BE2C (cell line): Measurements from ENCODE around the gene DUSP22.
"Not testable (repeated sequence)": the region's sequence is repeated elsewhere in the genome, so short reads cannot be mapped to it uniquely, and the experiment has no call there.

Experiments
- DNase-seq: peaks from one replicate; pipeline ENCODE4 v3.0.0-alpha.2; 2020
- H3K27me3 ChIP-seq: fragments of 250-450 bp; sonication (Bioruptor Pico); 2 replicates; pipeline ENCODE4 v1.5.1; 2020; ENCODE audit warnings: mild to moderate bottlenecking
- H3K36me3 ChIP-seq: fragments of 250-450 bp; sonication (Bioruptor Pico); 2 replicates; pipeline ENCODE4 v1.5.1; 2020; ENCODE audit warnings: mild to moderate bottlenecking
- H3K4me1 ChIP-seq: fragments of 250-450 bp; sonication (Bioruptor Pico); 2 replicates; pipeline ENCODE4 v1.5.1; 2020
- H3K4me3 ChIP-seq: 2 replicates; pipeline ENCODE4 v1.5.1; 2011; ENCODE audit warnings: low read depth, low read length
- H3K9me3 ChIP-seq: fragments of 250-450 bp; sonication (Bioruptor Pico); 2 replicates; pipeline ENCODE4 v1.5.1; 2020
- TF ChIP-seq, protein P1 (sequence below): IDR thresholded peaks from 2 replicates; pipeline ENCODE4 v1.5.1; 2012; ENCODE audit warnings: mild to moderate bottlenecking, low read depth, low read length

DUSP22 gene

DNA sequence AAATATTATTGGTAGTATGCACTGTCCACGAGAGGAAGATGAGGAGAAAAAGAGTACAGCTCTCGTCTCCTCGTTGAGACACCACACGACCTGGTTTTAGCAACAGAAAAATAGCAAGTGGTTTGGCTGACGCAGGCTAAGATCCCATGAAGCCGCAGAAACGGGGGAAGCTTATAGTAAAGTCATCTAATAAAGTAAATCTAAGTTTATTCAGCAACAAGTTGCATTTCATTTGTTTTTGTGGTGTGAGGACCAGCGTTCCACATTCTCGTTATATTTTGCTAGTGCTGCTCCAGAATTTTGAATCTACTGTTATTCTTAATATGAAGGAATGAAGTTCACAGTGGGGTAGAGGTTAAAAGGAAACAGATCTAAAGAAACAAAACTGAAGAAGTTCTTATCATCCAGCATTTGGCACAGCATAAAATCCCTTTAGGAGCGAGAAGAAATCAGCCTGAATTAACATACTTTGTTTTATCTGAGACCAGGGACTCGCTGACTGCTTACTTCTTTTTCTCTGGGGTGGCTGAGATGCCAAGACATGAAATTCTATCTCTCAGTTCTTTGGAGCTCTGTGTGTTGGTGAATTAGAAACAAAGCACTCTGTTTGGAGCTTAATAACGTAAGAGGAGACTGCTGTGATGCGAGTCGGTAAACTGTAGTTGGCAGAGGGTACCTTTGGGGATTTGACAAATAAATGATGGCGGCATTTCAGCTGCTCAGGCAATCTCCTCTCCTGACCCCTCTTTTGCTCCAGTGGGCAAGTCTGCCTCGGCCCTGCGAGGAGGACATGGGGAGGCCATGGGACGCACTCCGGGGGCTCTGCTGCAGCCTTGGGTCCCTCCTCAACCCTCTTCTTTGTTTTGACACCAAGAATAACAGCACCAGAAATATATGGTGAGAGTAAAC lies 74.4 kb downstream of the DUSP22 start:
- Histone ChIP-seq H3K27me3 (no peaks in the 10 kb centered on the region), H3K4me1 (no peaks in the 10 kb centered on the region), H3K36me3 (no peaks in the 10 kb centered on the region), H3K4me3 (no peak overlapping the region), H3K9me3 (0 out of 2 replicates have a peak, but pooled peaks cover 4% of the 10 kb centered on the region)
- TF ChIP-seq, protein P1, sequence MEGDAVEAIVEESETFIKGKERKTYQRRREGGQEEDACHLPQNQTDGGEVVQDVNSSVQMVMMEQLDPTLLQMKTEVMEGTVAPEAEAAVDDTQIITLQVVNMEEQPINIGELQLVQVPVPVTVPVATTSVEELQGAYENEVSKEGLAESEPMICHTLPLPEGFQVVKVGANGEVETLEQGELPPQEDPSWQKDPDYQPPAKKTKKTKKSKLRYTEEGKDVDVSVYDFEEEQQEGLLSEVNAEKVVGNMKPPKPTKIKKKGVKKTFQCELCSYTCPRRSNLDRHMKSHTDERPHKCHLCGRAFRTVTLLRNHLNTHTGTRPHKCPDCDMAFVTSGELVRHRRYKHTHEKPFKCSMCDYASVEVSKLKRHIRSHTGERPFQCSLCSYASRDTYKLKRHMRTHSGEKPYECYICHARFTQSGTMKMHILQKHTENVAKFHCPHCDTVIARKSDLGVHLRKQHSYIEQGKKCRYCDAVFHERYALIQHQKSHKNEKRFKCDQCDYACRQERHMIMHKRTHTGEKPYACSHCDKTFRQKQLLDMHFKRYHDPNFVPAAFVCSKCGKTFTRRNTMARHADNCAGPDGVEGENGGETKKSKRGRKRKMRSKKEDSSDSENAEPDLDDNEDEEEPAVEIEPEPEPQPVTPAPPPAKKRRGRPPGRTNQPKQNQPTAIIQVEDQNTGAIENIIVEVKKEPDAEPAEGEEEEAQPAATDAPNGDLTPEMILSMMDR, result 0 out of 2 replicates have a peak, but pooled peaks have one; percentile 2
- DNase-seq, result no peak

DNA sequence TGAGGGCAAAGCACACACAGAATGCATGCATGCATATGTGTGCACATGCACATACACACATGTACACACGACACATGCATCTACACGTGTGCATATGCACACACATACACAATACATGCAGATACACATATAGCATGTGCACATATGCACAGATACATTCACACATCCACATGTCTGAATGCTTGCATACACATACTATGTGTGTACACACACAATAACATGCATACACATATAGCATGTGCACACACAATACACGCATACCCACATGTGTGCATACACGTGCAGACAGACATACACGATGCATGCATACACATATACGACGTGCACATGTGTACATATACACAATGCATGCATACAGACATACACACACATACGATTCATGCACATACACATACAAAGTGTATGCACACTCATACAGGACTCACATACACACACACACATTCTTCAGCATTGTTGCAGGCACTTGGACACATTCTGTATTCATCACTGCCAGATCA lies 75.1 kb downstream of the DUSP22 start:
- H3K9me3 ChIP-seq, result 0 out of 2 replicates have a peak, but pooled peaks cover 4% of the 10 kb centered on the region
- no peak overlapping the region for H3K4me3 ChIP-seq
- H3K27me3 ChIP-seq, result 0 out of 2 replicates have a peak, but pooled peaks cover under 1% of the 10 kb centered on the region
- DNase-seq, result no peak
- no peaks in the 10 kb centered on the region for H3K4me1 ChIP-seq
- no peaks in the 10 kb centered on the region for H3K36me3 ChIP-seq
- TF ChIP-seq, protein P1, result no peak

- DNase-seq, result no peak
- TF ChIP-seq, protein P1, result no peak
- Histone ChIP-seq H3K27me3 (0 out of 2 replicates have a peak, but pooled peaks cover 5% of the 10 kb centered on the region), H3K4me1 (no peaks in the 10 kb centered on the region), H3K4me3 (no peak overlapping the region), H3K36me3 (no peaks in the 10 kb centered on the region), H3K9me3 (0 out of 2 replicates have a peak, but pooled peaks cover 4% of the 10 kb centered on the region)
Observed at GRCh38 chr6:367891-368630, 75.8 kb downstream of the DUSP22 start.

GRCh38 chr6:369559-370431 lies 77.5 kb downstream of the DUSP22 start:
- Histone ChIP-seq H3K36me3 (no peaks in the 10 kb centered on the region), H3K9me3 (0 out of 2 replicates have a peak, but pooled peaks cover 4% of the 10 kb centered on the region), H3K4me3 (no peak overlapping the region), H3K27me3 (0 out of 2 replicates have a peak, but pooled peaks cover 5% of the 10 kb centered on the region), H3K4me1 (no peaks in the 10 kb centered on the region)
- no peak for DNase-seq
- TF ChIP-seq, protein P1, result no peak

DNA sequence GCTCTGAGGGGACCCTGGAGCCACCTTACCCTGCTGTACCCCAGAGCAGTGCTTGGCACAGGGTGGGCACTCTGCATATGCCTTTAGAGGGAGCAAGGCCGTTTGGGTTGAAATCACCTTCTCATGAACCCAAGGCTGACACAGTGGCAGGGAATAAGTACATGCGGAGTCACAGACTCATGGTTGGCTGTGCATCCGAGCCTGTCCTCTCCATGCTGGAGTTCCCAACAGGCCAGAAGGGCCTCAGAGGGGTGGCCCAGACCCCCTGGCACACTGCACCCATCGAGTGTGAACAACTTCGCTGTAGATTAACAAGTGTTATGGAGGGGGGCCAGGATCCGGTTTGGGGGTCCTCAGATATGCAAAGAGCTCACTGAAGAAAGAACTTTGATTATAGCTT lies 78.3 kb downstream of the DUSP22 start:
- 0 out of 2 replicates have a peak, but pooled peaks cover 4% of the 10 kb centered on the region for H3K9me3 ChIP-seq
- H3K27me3 ChIP-seq, result 0 out of 2 replicates have a peak, but pooled peaks cover 5% of the 10 kb centered on the region
- no peaks in the 10 kb centered on the region for H3K36me3 ChIP-seq
- no peak for DNase-seq
- H3K4me1 ChIP-seq, result no peaks in the 10 kb centered on the region
- TF ChIP-seq, protein P1, result no peak
- H3K4me3 ChIP-seq, result no peak overlapping the region

DNA sequence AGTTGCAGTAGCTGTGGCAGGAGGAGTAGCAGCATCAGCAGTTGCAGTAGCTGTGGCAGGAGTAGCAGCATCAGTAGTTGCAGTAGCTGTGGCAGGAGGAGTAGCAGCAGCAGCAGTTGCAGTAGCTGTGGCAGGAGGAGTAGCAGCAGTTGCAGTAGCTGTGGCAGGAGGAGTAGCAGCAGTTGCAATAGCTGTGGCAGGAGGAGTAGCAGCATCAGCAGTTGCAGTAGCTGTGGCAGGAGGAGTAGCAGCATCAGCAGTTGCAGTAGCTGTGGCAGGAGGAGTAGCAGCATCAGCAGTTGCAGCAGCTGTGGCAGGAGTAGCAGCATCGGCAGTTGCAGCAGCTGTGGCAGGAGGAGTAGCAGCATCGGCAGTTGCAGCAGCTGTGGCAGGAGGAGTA lies 79.6 kb downstream of the DUSP22 start:
- H3K9me3 ChIP-seq, H3K4me1 ChIP-seq, H3K4me3 ChIP-seq, DNase-seq, H3K27me3 ChIP-seq, H3K36me3 ChIP-seq: not testable (repeated sequence)
